Endometrial microvascular endothelial cells (primary cell): ENCODE data around the gene DHX36. TPM values are rescaled to one million over a fixed set of nuclear protein-coding genes. Genes with fewer than 3 reads are reported as not detected.

Experiments
- in situ Hi-C: cut with HindIII; loops from 2 replicates; pipeline ENCODE4 v1.10.0; 2017; ENCODE audit warnings: low sequenced_read_pairs, low pct_unique_long_range_greater_than_20kb; ENCODE audit errors: inconsistent ontology term
- total RNA-seq: library from RNA; depleted of rRNA; stranded (reverse); fragments of >200 nt; gene quantifications from one replicate; pipeline ENCODE4 v1.2.3, GENCODE V29; 2015; ENCODE audit errors: inconsistent ontology term

DHX36 gene
- total RNA-seq, result 56.4 TPM

- in situ Hi-C loops, result no loop called here
These were observed at the start of gene DHX36 for GRCh38 chr3:154323891-154324738. Gene DHX36, minus strand, starts transcription at chr3:154324487. Its CDS starts 71 bp downstream, at chr3:154324416.

- in situ Hi-C loops, result no loop called here
These were observed 42.9 kb upstream of the DHX36 start for GRCh38 chr3:154367221-154367620.

GRCh38 chr3:154364849-154365248 is 40.6 kb upstream of the DHX36 start:
- in situ Hi-C loops, result no loop called here

GRCh38 chr3:154361099-154361498 is 36.8 kb upstream of the DHX36 start:
- in situ Hi-C loops, result no loop called here

- in situ Hi-C loops, result no loop called here
These were observed 31.7 kb upstream of the DHX36 start for GRCh38 chr3:154356009-154356408.

- in situ Hi-C loops, result no loop called here
These were observed 24.9 kb upstream of the DHX36 start for GRCh38 chr3:154349223-154349622.

GRCh38 chr3:154345422-154346122 is 21.3 kb upstream of the DHX36 start:
- in situ Hi-C loops, result no loop called here

GRCh38 chr3:154338570-154338969 is 14.3 kb upstream of the DHX36 start:
- in situ Hi-C loops, result no loop called here

GRCh38 chr3:154338008-154338407 is 13.7 kb upstream of the DHX36 start:
- in situ Hi-C loops, result no loop called here

- in situ Hi-C loops, result no loop called here
These were observed 10.7 kb upstream of the DHX36 start for GRCh38 chr3:154334973-154335420.

- in situ Hi-C loops, result no loop called here
These were observed 3.6 kb upstream of the DHX36 start for GRCh38 chr3:154327871-154328270.

- in situ Hi-C loops, result no loop called here
These were observed 632 bp upstream of the DHX36 start for GRCh38 chr3:154324919-154325318.

GRCh38 chr3:154316974-154317767 is 7.1 kb downstream of the DHX36 start:
- in situ Hi-C loops, result no loop called here

GRCh38 chr3:154314152-154314551 is 10.1 kb downstream of the DHX36 start:
- in situ Hi-C loops, result no loop called here

- in situ Hi-C loops, result no loop called here
These were observed 13.4 kb downstream of the DHX36 start for GRCh38 chr3:154310840-154311239.

- in situ Hi-C loops, result no loop called here
These were observed 16.9 kb downstream of the DHX36 start for GRCh38 chr3:154307363-154307762.

GRCh38 chr3:154304936-154305335 is 19.4 kb downstream of the DHX36 start:
- in situ Hi-C loops, result no loop called here

- in situ Hi-C loops, result no loop called here
These were observed 20.0 kb downstream of the DHX36 start for GRCh38 chr3:154304116-154304786.

GRCh38 chr3:154301561-154301960 is 22.7 kb downstream of the DHX36 start:
- in situ Hi-C loops, result no loop called here
